K562 (cell line): ENCODE results near the gene TMEM184A. TPM values are rescaled to one million over a fixed set of nuclear protein-coding genes. Genes with fewer than 3 reads are reported as not detected.

ENCODE experiments used
- ATAC-seq: fragments of 200-7000 bp; cut with Tn5 transposase; 3 replicates; pipeline ENCODE4 v1.9.1; 2020; ENCODE audit warnings: moderate library complexity
- BruUV-seq: library from RNA; stranded (reverse); fragments of 400-500 nt; replicated peaks from 2 replicates; lab custom pipeline; 2021; lab: Mats Ljungman, UMichigan
- CTCF ChIA-PET: fragments of 300-600 bp; formaldehyde crosslinking; extraction: SDS; loops from one replicate; lab custom pipeline; 2021; ENCODE audit warnings: low intra/inter-chr PET ratio; lab: Yijun Ruan, JAX
- POLR2A ChIA-PET: fragments of 300-600, 350-650 bp; sonication (Branson Sonifier 250); formaldehyde crosslinking; extraction: SDS; loops from one replicate; lab custom pipeline; 2021; ENCODE audit warnings: antibody characterized with exemption, inconsistent platforms; lab: Yijun Ruan, JAX
- DNase-seq, 4 experiments: peaks; one replicate each; pipeline versions ENCODE4 v3.0.0 to v3.0.0-alpha.2; 2011 to 2018; ENCODE audit warnings: low spot score in 3 of 4, mixed read lengths in 3 of 4; ENCODE audit errors: extremely low read depth in 1 of 4
- FAIRE-seq: peaks from 2 replicates; lab custom pipeline; 2011; peaks lifted over from hg19 to GRCh38; lab: Jason Lieb, UNC
- H2AFZ ChIP-seq: 2 replicates; pipeline ENCODE4 v1.6.0; 2011; ENCODE audit warnings: low read depth, low read length, control low read depth, inconsistent platforms
- H3K27ac ChIP-seq: fragments of 200-600 bp; 3 replicates; pipeline ENCODE4 v1.8.0; 2011; ENCODE audit warnings: low read depth, mild to moderate bottlenecking, control low read depth, inconsistent platforms, low read length, moderate library complexity, mixed read lengths; ENCODE audit errors: extremely low read depth
- H3K27me3 ChIP-seq, 2 experiments: fragments of 300-600 bp in 1 of 2; 2 replicates in 1 of 2; 3 replicates in 1 of 2; pipeline versions ENCODE4 v1.6.0 to v1.8.0; 2011; ENCODE audit warnings: inconsistent platforms in 2 of 2, low read length in 2 of 2, mild to moderate bottlenecking in 1 of 2, mixed read lengths in 1 of 2, moderate library complexity in 1 of 2; ENCODE audit not compliant: control insufficient read depth in 2 of 2, insufficient read depth in 2 of 2
- H3K36me3 ChIP-seq: fragments of 300-600 bp; 3 replicates; pipeline ENCODE4 v1.8.0; 2011; ENCODE audit warnings: mild to moderate bottlenecking, low read length, inconsistent platforms; ENCODE audit not compliant: control insufficient read depth, insufficient read depth
- H3K4me1 ChIP-seq, 2 experiments: fragments of 200-600 bp in 1 of 2; replicated peaks in 1 of 2; 2 replicates in 1 of 2; 3 replicates in 1 of 2; pipeline versions ENCODE4 v1.5.1 to v1.8.0; 2011; ENCODE audit warnings: inconsistent platforms in 2 of 2, low read length in 2 of 2, mild to moderate bottlenecking in 1 of 2, mixed read lengths in 1 of 2, moderate library complexity in 1 of 2; ENCODE audit not compliant: control insufficient read depth in 2 of 2, insufficient read depth in 2 of 2
- H3K4me2 ChIP-seq: 2 replicates; pipeline ENCODE4 v1.6.1; 2011; ENCODE audit warnings: low read length, control low read depth, inconsistent platforms, mixed read lengths; ENCODE audit not compliant: insufficient read depth
- H3K4me3 ChIP-seq: fragments of 200-600 bp; sonication (generic), shearing (Covaris generic); 2 replicates; pipeline ENCODE4 v1.5.1; 2016; ENCODE audit warnings: control low read depth, inconsistent platforms
- H3K79me2 ChIP-seq: fragments of 200-600 bp; 3 replicates; pipeline ENCODE4 v1.8.0; 2011; ENCODE audit warnings: low read length, inconsistent platforms; ENCODE audit not compliant: control insufficient read depth, insufficient read depth
- H3K9ac ChIP-seq, 2 experiments: 2 replicates each; pipeline versions ENCODE4 v1.6.0 to v1.6.1; 2011; ENCODE audit warnings: low read depth in 2 of 2, low read length in 2 of 2, control low read depth in 1 of 2, inconsistent platforms in 1 of 2, mild to moderate bottlenecking in 1 of 2, mixed read lengths in 1 of 2; ENCODE audit not compliant: insufficient read depth in 1 of 2
- H3K9me1 ChIP-seq: one replicate; pipeline ENCODE4 v1.6.0; 2011; ENCODE audit warnings: inconsistent platforms, mild to moderate bottlenecking, low read length, moderate library complexity; ENCODE audit not compliant: control insufficient read depth, insufficient read depth
- H3K9me3 ChIP-seq: replicated peaks from 2 replicates; pipeline ENCODE4 v1.5.1; 2011; ENCODE audit warnings: low read depth, low read length, inconsistent platforms; ENCODE audit not compliant: control insufficient read depth, insufficient read depth
- H4K20me1 ChIP-seq: replicated peaks from 2 replicates; pipeline ENCODE4 v1.6.1; 2011; ENCODE audit warnings: low read length, inconsistent platforms, mixed read lengths; ENCODE audit not compliant: control insufficient read depth, insufficient read depth
- ESRRB ChIP-seq: fragments of 250-450 bp; sonication (Bioruptor Pico); IDR thresholded peaks from 2 replicates; pipeline ENCODE4 v1.5.0; 2020; ENCODE audit warnings: mild to moderate bottlenecking, moderate library complexity, borderline replicate concordance
- ETV6 ChIP-seq, 3 experiments: fragments of 150-350 bp in 1 of 3; sonication (generic) in 1 of 3; formaldehyde crosslinking in 1 of 3; IDR thresholded peaks; 2 replicates each; pipeline versions ENCODE4 v1.6.1 to v1.8.0; 2014 to 2022; ENCODE audit warnings: borderline replicate concordance in 2 of 3, low read depth in 2 of 3, antibody characterized with exemption in 1 of 3, low read length in 1 of 3, mild to moderate bottlenecking in 1 of 3, missing genetic modification reagents in 1 of 3
- POLR2G ChIP-seq: fragments of 200-400 bp; formaldehyde crosslinking; IDR thresholded peaks from 2 replicates; pipeline ENCODE4 v1.6.1; 2017; ENCODE audit warnings: low read depth, mild to moderate bottlenecking, antibody characterized with exemption, low read length, moderate library complexity
- ZC3H8 ChIP-seq: fragments of 450-650 bp; IDR thresholded peaks from 2 replicates; pipeline ENCODE4 v1.6.1; 2017
- ZNF197 ChIP-seq: fragments of 200-800 bp; sonication (Bioruptor generic); IDR thresholded peaks from 2 replicates; pipeline ENCODE4 v1.6.1; 2016; ENCODE audit warnings: low read depth, missing genetic modification characterization, missing compliant biosample characterization
- ZNF3 ChIP-seq: fragments of 250-450 bp; sonication (Bioruptor Pico); IDR thresholded peaks from 2 replicates; pipeline ENCODE4 v1.5.0; 2021; ENCODE audit warnings: mild to moderate bottlenecking, moderate library complexity
- ZNF780A ChIP-seq: fragments of 250-450 bp; sonication (Bioruptor Pico); IDR thresholded peaks from 2 replicates; pipeline ENCODE4 v1.5.0; 2021; ENCODE audit warnings: mild to moderate bottlenecking
- whole genome bisulfite sequencing: fragments of 100-300 bp; shearing (Covaris generic); methylation state at CpG from one replicate; pipeline ENCODE4 v1.1.6; 2016; ENCODE audit warnings: low coverage, mixed read lengths; ENCODE audit not compliant: insufficient coverage; ENCODE audit errors: missing lambda C conversion rate; 5-methylcytosine and 5-hydroxymethylcytosine counted together
- in situ Hi-C: fragments of 300-500 bp; cut with MboI; formaldehyde crosslinking; loops from 4 replicates; pipeline ENCODE4 v1.15.0; 2018; ENCODE audit warnings: inconsistent platforms, mixed read lengths
- intact Hi-C: fragments of 100-400 bp; cut with micrococcal nuclease; formaldehyde crosslinking; loops from 2 replicates; pipeline ENCODE4 v1.14.2; 2022
- polyA plus RNA-seq, 8 experiments: library from polyadenylated mRNA; depleted of rRNA in 4 of 8; stranded (reverse) in 5 of 8; unstranded in 3 of 8; fragments of >200 nt; fragmentation: Nextera tagmentation in 2 of 8; fragmentation: Illumina TruSeq in 1 of 8; extraction: Ambion mirVana in 2 of 8; extraction: Trizol in 1 of 8; gene quantifications; 2 replicates each; pipeline versions ENCODE4 v1.2.1 to v1.2.3, GENCODE V29; 2011 to 2014; ENCODE audit warnings: inconsistent platforms in 1 of 8, missing spikeins in 1 of 8
- total RNA-seq, 7 experiments: library from RNA; depleted of rRNA in 6 of 7; stranded (reverse); fragments of >200 nt in 6 of 7; fragmentation: Illumina TruSeq in 2 of 7; extraction: Trizol in 2 of 7; gene quantifications; 2 replicates each; pipeline versions ENCODE4 v1.2.1 to v1.2.3, GENCODE V29; 2011 to 2021; ENCODE audit warnings: low replicate concordance in 1 of 7
- TF ChIP-seq, protein P1 (sequence below): sonication (generic); formaldehyde crosslinking; IDR thresholded peaks from 2 replicates; pipeline ENCODE4 v1.8.0; 2022; ENCODE audit warnings: mild to moderate bottlenecking, missing genetic modification reagents

The TMEM184A gene
- total and polyA plus RNA-seq, 9 of the 15 experiments (the other 6 are each of a cell fraction or from before 2014, with no cell fraction given) = 0.10 to 0.18 (median 0.11) TPM; not detected in 6

DNA sequence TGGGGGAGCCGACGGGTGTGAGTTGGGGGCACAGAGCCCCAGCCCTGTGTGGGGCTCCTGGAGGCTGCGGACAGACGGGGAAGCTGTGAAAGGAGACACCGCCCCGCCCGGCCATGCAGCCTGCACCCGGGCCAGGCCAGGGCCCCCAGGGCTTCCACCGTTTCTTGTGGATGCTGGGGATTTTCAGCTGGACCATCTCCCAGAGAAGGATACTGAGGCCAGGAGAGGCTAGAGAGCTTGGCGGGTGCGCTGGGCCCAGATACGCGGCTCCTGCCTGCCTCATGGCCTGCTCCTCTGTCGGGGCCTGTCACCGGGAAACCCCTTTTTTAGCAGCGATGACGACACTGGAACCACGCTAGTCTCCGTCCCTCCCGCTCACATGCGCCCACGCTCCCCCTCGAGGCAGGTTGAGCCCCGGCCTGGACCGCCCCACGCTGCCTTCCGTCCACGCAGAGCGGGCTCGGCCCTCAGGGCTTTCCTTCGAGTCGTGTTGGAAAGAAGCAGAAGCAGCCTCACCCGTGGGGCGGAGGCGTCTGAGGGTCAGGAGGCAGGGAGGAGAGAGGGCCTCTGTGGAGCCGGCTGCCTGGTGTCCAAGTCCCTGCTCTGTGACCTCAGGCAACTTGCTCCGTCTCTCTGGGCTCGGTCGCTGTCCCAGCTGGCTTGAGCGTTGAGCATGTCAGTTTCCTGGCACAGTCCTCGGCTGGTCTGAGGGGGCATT is 11.7 kb downstream of the TMEM184A start:
- ATAC-seq (no peak), DNase-seq (no peak), FAIRE-seq (no peak)
- H3K4me2 ChIP-seq = no peak overlapping the region
- 74% methylated on average over 32 of the region's 41 CpGs for WGBS
- H4K20me1 ChIP-seq = no peaks in the 10 kb centered on the region; the same call in 1 of the 2 replicates
- no peak overlapping the region for H3K4me3 ChIP-seq
- no peaks in the 10 kb centered on the region for H3K9me3 ChIP-seq
- H3K4me1 ChIP-seq = peaks cover 0 to 83% of the 10 kb centered on the region in 2 experiments; a peak in 3 of 5 replicates
- intact Hi-C loops = no loop called here
- in situ Hi-C loops = no loop called here
- ChIA-PET CTCF (no interaction called here), POLR2A (interaction anchor here (0.7 to 1.0 kb wide), 3 partner anchors 11 to 12 kb away, joined by 3 to 5 read pairs (median 3); partner anchors contain the start of gene TMEM184A)
- no TSS peak for BruUV-seq
- peak overlapping the region in 1 of 2 experiments; percentile 70; a peak in 2 of 4 replicates for H3K9ac ChIP-seq
- no peaks in the 10 kb centered on the region for H3K9me1 ChIP-seq
- no peaks in the 10 kb centered on the region for H3K79me2 ChIP-seq
- TF ChIP-seq POLR2G = peak; percentile 22
- TF ChIP-seq ZNF197 = no peak
- peaks cover 0 to 6% of the 10 kb centered on the region in 2 experiments; a peak in 2 of 5 replicates for H3K27me3 ChIP-seq
- H3K36me3 ChIP-seq = peaks cover 30% of the 10 kb centered on the region; the same call in 2 of the 3 replicates
- no peak overlapping the region for H2AFZ ChIP-seq
- H3K27ac ChIP-seq = no peak overlapping the region

DNA sequence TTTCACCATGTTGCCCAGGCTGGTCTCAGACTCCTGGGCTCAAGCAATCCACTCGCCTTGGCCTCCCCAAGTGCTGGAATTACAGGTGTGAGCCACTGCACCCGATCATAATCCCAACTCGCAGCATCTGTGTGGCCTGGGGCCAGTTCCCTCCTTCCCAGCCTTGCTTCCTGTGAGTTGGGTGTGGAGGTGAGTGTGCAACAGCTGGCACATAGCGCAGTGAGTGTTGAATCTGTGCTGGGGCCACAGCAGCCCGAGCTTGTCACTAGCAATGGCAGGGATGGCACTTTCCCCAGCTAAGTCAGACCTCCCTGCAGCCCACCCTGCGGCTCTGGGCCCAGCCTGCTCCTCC is 12.2 kb downstream of the TMEM184A start:
- no peaks in the 10 kb centered on the region; the same call in 1 of the 2 replicates for H4K20me1 ChIP-seq
- no TSS peak for BruUV-seq
- peaks cover 36% of the 10 kb centered on the region; the same call in 2 of the 3 replicates for H3K36me3 ChIP-seq
- no peaks in the 10 kb centered on the region for H3K9me3 ChIP-seq
- H3K4me3 ChIP-seq = no peak overlapping the region
- DNase-seq (no peak), ATAC-seq (no peak), FAIRE-seq (no peak)
- 0 out of 3 replicates have a peak, but pooled peaks cover under 1% of the 10 kb centered on the region for H3K79me2 ChIP-seq
- no peak overlapping the region for H3K27ac ChIP-seq
- H3K4me1 ChIP-seq = peaks cover 0 to 83% of the 10 kb centered on the region in 2 experiments; a peak in 3 of 5 replicates
- H3K4me2 ChIP-seq = no peak overlapping the region
- in situ Hi-C loops = no loop called here
- CTCF ChIA-PET = no interaction called here
- H3K9me1 ChIP-seq = no peaks in the 10 kb centered on the region
- TF ChIP-seq ETV6 (IDR thresholded peaks at IDR 0.05; ENCODE audit: borderline replicate concordance in 1 of 2, low read depth in 2 of 2, low read length in 1 of 2) (no peak), ETV6 (CRISPR knock-in tag; IDR thresholded peaks at IDR 0.05; ENCODE audit: borderline replicate concordance) (no peak), ZNF3 (no peak), POLR2G (peak; percentile 27; the same call in 1 of the 2 replicates), ZNF780A (CRISPR knock-in tag) (no peak), ESRRB (no peak), ZC3H8 (no peak)
- TF ChIP-seq, protein P1, sequence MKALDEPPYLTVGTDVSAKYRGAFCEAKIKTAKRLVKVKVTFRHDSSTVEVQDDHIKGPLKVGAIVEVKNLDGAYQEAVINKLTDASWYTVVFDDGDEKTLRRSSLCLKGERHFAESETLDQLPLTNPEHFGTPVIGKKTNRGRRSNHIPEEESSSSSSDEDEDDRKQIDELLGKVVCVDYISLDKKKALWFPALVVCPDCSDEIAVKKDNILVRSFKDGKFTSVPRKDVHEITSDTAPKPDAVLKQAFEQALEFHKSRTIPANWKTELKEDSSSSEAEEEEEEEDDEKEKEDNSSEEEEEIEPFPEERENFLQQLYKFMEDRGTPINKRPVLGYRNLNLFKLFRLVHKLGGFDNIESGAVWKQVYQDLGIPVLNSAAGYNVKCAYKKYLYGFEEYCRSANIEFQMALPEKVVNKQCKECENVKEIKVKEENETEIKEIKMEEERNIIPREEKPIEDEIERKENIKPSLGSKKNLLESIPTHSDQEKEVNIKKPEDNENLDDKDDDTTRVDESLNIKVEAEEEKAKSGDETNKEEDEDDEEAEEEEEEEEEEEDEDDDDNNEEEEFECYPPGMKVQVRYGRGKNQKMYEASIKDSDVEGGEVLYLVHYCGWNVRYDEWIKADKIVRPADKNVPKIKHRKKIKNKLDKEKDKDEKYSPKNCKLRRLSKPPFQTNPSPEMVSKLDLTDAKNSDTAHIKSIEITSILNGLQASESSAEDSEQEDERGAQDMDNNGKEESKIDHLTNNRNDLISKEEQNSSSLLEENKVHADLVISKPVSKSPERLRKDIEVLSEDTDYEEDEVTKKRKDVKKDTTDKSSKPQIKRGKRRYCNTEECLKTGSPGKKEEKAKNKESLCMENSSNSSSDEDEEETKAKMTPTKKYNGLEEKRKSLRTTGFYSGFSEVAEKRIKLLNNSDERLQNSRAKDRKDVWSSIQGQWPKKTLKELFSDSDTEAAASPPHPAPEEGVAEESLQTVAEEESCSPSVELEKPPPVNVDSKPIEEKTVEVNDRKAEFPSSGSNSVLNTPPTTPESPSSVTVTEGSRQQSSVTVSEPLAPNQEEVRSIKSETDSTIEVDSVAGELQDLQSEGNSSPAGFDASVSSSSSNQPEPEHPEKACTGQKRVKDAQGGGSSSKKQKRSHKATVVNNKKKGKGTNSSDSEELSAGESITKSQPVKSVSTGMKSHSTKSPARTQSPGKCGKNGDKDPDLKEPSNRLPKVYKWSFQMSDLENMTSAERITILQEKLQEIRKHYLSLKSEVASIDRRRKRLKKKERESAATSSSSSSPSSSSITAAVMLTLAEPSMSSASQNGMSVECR = no peak
- H3K9ac ChIP-seq = no peak overlapping the region
- no peak overlapping the region for H2AFZ ChIP-seq
- POLR2A ChIA-PET = interaction anchor here (0.5 to 1.3 kb wide), 4 partner anchors 9 to 27 kb away, joined by 3 to 5 read pairs (median 4); partner anchors contain the start of gene TMEM184A
- WGBS = 82% methylated on average over 5 of the region's 6 CpGs
- intact Hi-C loops = no loop called here
- peaks cover 0 to under 1% of the 10 kb centered on the region in 2 experiments; a peak in 2 of 5 replicates for H3K27me3 ChIP-seq
